ENCODE results near the gene PLXDC2. TPM values are rescaled to one million over a fixed set of nuclear protein-coding genes. Genes with fewer than 3 reads are reported as not detected.

PLXDC2 gene
- polyA plus RNA-seq, 1 experiment, result 0.47 TPM

DNA sequence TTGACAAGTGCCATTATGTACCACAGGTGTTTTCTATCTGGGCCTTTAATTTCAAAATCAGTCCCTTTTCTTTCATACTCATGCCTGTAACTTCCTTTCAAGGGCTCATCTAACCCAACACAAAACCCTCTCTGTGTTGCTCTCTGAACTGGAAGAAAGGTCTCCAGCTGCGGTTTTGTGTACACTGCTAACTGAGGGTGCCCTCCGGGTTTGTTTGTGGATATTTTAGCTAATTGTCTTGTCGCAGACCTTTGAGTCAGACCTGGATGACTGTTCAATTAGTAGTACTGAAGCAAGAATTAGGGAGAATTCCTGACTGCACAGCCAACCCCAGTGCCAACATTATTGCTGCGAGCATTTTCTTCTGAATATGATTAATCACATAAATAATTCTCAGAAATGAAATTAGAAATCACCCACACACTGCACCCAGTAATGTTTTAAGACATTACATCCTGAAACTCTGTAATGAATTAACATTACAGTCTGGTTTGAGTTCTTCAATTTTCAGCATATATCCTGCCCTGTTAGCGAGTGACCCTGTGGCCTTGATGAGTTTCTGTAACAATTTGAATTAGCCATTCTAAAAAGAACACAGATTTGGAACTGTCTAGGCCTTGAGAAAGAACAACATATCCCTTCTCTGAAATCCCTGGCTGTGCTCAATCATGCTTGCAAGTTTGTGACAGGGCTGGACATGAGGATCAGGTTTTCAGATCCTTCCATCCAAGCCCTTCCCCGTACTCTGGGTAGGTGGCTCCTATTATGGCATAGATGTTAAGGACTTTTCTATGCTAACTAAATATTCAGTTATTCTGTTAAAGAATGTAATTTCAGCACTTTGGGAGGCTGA, 460.1 kb downstream of the PLXDC2 start:
- CTCF ChIA-PET, result no interaction called here
- POLR2A ChIA-PET, result no interaction called here
- DNase-seq (ENCODE audit: low read depth), result no peak
- no peak overlapping the region for H3K4me3 ChIP-seq (ENCODE audit: low read depth, low read length)
- no peaks in the 10 kb centered on the region for H3K36me3 ChIP-seq (ENCODE audit: control insufficient read depth, insufficient read depth, low read length)
- no peaks in the 10 kb centered on the region for H3K27me3 ChIP-seq (ENCODE audit: control insufficient read depth, insufficient read depth, low read length)
- no peak for TF ChIP-seq CTCF (IDR thresholded peaks at IDR 0.05; ENCODE audit: insufficient read depth, low read depth, low read length)

DNA sequence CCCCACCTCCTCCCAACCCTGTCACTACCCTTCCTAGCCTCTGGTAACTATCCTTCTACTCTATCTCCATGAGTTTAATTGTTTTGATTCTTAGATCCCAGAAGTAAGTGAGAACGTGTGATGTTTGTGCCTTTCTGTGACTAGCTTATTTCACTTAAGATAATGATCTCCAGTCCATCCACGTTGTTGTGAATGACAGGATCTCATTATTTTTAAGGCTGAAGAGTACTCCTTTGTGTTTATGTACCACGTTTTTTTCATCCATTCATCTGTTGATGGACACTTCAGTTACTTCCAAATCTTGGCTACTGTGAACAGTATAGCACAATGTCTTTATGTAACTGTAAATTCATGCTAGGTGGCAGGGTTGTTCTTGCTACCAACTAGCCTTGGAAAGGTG, 461.6 kb downstream of the PLXDC2 start:
- TF ChIP-seq CTCF (IDR thresholded peaks at IDR 0.05; ENCODE audit: insufficient read depth, low read depth, low read length), result no peak
- H3K4me3 ChIP-seq (ENCODE audit: low read depth, low read length), result no peak overlapping the region
- no peaks in the 10 kb centered on the region for H3K36me3 ChIP-seq (ENCODE audit: control insufficient read depth, insufficient read depth, low read length)
- POLR2A ChIA-PET, result no interaction called here
- H3K27me3 ChIP-seq (ENCODE audit: control insufficient read depth, insufficient read depth, low read length), result no peaks in the 10 kb centered on the region
- no peak for DNase-seq (ENCODE audit: low read depth)
- CTCF ChIA-PET, result no interaction called here

- ChIA-PET POLR2A (no interaction called here), CTCF (no interaction called here)
- no peaks in the 10 kb centered on the region for H3K36me3 ChIP-seq (ENCODE audit: control insufficient read depth, insufficient read depth, low read length)
- DNase-seq (ENCODE audit: low read depth), result no peak
- no peak for TF ChIP-seq CTCF (IDR thresholded peaks at IDR 0.05; ENCODE audit: insufficient read depth, low read depth, low read length)
- H3K4me3 ChIP-seq (ENCODE audit: low read depth, low read length), result no peak overlapping the region
- no peaks in the 10 kb centered on the region for H3K27me3 ChIP-seq (ENCODE audit: control insufficient read depth, insufficient read depth, low read length)
Measured at GRCh38 chr10:20281579-20281978, 465.3 kb downstream of the PLXDC2 start.

- Histone ChIP-seq H3K36me3 (ENCODE audit: control insufficient read depth, insufficient read depth, low read length) (no peaks in the 10 kb centered on the region), H3K4me3 (ENCODE audit: low read depth, low read length) (no peak overlapping the region), H3K27me3 (ENCODE audit: control insufficient read depth, insufficient read depth, low read length) (no peaks in the 10 kb centered on the region)
- no peak for DNase-seq (ENCODE audit: low read depth)
- ChIA-PET POLR2A (no interaction called here), CTCF (no interaction called here)
- no peak for TF ChIP-seq CTCF (IDR thresholded peaks at IDR 0.05; ENCODE audit: insufficient read depth, low read depth, low read length)
Measured at GRCh38 chr10:20287586-20287985, 471.4 kb downstream of the PLXDC2 start.

- CTCF ChIA-PET, result no interaction called here
- TF ChIP-seq CTCF (IDR thresholded peaks at IDR 0.05; ENCODE audit: insufficient read depth, low read depth, low read length), result no peak
- POLR2A ChIA-PET, result no interaction called here
- DNase-seq (ENCODE audit: low read depth), result no peak
- Histone ChIP-seq H3K36me3 (ENCODE audit: control insufficient read depth, insufficient read depth, low read length) (no peaks in the 10 kb centered on the region), H3K4me3 (ENCODE audit: low read depth, low read length) (no peak overlapping the region), H3K27me3 (ENCODE audit: control insufficient read depth, insufficient read depth, low read length) (no peaks in the 10 kb centered on the region)
Measured at GRCh38 chr10:20288060-20288459, 471.8 kb downstream of the PLXDC2 start.

All from BJ (cell line).